ENCODE data around the gene INSM1. TPM values are rescaled to one million over a fixed set of nuclear protein-coding genes. Genes with fewer than 3 reads are reported as not detected.

INSM1 gene
- total RNA-seq, 3 donors from 2014 or later = 0.73 to 6.3 (median 2.8) TPM

DNA sequence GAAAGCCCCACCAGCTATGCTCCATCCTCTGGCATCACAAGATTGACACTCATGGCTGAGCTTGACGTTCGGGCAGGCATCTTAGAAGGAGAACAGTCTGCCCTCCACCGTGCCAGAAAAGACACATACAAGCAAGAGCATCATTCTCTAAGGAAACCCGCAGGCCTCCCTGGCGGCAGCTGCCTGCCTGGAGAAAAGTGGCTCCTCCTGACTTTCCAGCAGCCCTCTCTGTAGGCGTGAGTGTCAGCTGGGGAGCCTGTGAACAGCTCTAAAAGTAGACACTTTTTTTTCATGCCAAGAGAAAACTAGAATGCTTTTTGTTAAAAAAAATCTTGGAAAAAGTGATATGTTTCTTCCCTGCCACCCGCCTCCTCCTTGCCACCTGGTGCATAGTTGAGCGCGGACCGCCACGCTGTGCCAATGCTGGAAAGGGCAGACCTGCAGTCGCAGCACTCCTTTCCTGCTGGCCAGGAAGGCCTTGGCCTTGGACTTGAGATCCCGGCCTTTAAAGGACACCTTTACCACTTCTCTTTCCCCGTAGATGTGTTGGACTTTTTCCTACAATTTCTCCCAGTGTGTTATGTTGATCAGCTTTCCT is 29.7 kb upstream of the INSM1 start:
- intact Hi-C loops (cut with DNase I, micrococcal nuclease) = no loop called here
- TF ChIP-seq, protein P1, sequence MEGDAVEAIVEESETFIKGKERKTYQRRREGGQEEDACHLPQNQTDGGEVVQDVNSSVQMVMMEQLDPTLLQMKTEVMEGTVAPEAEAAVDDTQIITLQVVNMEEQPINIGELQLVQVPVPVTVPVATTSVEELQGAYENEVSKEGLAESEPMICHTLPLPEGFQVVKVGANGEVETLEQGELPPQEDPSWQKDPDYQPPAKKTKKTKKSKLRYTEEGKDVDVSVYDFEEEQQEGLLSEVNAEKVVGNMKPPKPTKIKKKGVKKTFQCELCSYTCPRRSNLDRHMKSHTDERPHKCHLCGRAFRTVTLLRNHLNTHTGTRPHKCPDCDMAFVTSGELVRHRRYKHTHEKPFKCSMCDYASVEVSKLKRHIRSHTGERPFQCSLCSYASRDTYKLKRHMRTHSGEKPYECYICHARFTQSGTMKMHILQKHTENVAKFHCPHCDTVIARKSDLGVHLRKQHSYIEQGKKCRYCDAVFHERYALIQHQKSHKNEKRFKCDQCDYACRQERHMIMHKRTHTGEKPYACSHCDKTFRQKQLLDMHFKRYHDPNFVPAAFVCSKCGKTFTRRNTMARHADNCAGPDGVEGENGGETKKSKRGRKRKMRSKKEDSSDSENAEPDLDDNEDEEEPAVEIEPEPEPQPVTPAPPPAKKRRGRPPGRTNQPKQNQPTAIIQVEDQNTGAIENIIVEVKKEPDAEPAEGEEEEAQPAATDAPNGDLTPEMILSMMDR (IDR thresholded peaks at IDR 0.05) = no peak
- ATAC-seq = no peak
- no peak overlapping the region for H3K4me3 ChIP-seq
- DNase-seq = no peak
- H3K9me3 ChIP-seq = no peaks in the 10 kb centered on the region
- no peaks in the 10 kb centered on the region for H3K4me1 ChIP-seq (ENCODE audit: low read depth)
- no peaks in the 10 kb centered on the region for H3K36me3 ChIP-seq (ENCODE audit: low read depth)

DNA sequence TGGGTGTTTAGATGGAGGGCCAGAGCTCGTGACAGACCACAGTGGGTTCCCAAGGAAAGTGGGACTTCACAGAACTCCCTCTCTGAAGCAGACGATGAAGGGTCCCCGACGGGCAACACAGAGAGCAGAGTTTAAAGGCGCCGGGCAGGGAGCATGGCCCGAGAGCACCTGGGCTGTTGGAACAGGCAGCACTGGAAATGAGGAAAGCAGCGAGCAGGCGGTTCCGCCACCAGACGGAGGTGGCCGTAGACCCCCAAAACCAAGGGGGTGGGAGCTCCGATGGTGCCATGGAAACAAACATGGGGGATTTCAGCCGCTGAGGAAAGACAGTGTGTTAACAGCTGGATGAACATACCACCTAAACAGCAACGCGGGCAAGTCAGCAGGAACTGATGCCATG is 27.5 kb upstream of the INSM1 start:
- Histone ChIP-seq H3K36me3 (ENCODE audit: low read depth) (no peaks in the 10 kb centered on the region), H3K4me1 (ENCODE audit: low read depth) (no peaks in the 10 kb centered on the region), H3K4me3 (no peak overlapping the region), H3K9me3 (no peaks in the 10 kb centered on the region)
- TF ChIP-seq, protein P1 (IDR thresholded peaks at IDR 0.05) = no peak
- ATAC-seq (no peak), DNase-seq (no peak)
- intact Hi-C loops (cut with DNase I, micrococcal nuclease) = no loop called here

DNA sequence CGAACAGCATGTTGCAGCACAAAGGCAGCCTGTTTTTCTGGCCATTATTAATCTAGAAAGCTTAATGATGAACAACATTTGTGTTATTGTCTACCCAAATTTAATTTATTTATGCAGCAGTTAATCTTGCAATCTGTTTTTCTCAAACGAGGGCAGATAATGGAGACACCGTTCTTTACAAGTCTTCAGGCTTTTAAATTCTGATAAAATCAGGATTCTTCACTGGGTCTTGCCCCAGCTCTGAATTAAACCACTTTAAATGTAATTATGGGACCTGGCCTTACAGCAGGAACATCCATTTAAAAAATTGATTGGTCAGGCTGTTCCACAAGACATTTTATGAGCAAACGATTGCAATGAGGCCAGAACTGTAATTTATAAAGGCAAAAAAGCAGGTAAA is 26.5 kb upstream of the INSM1 start:
- DNase-seq (no peak), ATAC-seq (no peak)
- no peaks in the 10 kb centered on the region for H3K36me3 ChIP-seq (ENCODE audit: low read depth)
- intact Hi-C loops (cut with DNase I, micrococcal nuclease) = no loop called here
- H3K4me1 ChIP-seq (ENCODE audit: low read depth) = no peaks in the 10 kb centered on the region
- no peak overlapping the region for H3K4me3 ChIP-seq
- no peaks in the 10 kb centered on the region for H3K9me3 ChIP-seq
- TF ChIP-seq, protein P1 (IDR thresholded peaks at IDR 0.05) = no peak

DNA sequence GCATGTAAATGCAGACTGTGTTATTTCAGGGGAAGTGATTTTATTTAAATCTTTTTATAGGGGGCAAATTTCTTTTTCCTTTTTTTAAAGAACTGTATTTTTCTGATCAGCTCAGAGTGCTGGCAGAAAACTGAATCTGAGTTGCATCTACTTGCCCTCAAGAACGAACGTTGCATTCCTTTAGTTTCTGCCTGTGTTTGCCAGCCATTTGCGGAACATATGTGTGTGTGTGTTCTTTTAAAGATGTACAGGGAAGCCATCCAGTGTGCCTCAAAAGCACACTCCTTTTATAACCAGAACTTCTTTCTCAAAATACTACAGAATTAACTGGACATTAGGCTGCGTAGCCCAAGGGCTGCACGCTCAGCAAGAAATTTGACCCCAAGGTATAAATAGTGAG is 25.8 kb upstream of the INSM1 start:
- Histone ChIP-seq H3K4me1 (ENCODE audit: low read depth) (no peaks in the 10 kb centered on the region), H3K36me3 (ENCODE audit: low read depth) (no peaks in the 10 kb centered on the region), H3K9me3 (no peaks in the 10 kb centered on the region), H3K4me3 (no peak overlapping the region)
- TF ChIP-seq, protein P1 (IDR thresholded peaks at IDR 0.05) = no peak
- intact Hi-C loops (cut with DNase I, micrococcal nuclease) = no loop called here
- no peak for ATAC-seq
- DNase-seq = no peak

DNA sequence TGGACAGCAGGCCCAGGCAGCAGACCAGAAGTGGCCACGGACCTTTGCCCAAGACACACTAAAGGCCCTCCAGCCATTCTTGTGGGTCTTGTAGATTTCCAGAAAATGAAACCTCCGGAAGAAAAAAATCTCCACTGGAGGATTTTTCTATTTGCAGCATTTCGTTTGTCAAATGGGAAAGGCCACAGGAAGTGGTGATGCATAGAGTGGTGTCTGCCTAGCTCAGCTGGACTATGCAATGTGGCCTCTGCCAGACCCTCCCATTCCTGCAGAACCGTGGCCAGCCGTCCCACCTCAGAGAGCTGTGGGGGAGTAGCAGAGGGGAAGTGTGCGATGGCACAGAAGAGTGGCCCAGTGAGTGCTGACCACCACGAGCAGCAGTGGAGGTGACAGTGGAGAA is 24.0 kb upstream of the INSM1 start:
- DNase-seq (no peak), ATAC-seq (no peak)
- H3K4me1 ChIP-seq (ENCODE audit: low read depth) = no peaks in the 10 kb centered on the region
- TF ChIP-seq, protein P1 (IDR thresholded peaks at IDR 0.05) = no peak
- H3K36me3 ChIP-seq (ENCODE audit: low read depth) = no peaks in the 10 kb centered on the region
- H3K9me3 ChIP-seq = no peaks in the 10 kb centered on the region
- intact Hi-C loops (cut with DNase I, micrococcal nuclease) = no loop called here
- H3K4me3 ChIP-seq = no peak overlapping the region

DNA sequence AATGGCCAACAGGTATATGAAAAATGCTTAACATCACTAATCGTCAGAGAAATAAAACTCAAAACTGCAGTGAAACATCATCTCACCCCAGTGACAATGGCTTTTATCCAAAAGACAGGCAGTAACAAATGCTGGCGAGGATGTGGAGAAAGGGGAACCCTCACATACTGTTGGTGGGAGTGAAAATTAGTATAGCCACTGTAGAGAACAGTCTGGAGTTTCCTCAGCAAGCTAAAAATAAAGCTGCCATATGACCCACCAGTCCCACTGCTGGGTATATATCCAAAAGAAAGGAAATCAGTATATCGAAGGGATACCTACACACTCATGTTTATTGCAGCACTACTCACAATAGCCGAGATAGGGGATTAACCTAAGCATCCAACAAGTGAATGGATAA is 23.4 kb upstream of the INSM1 start:
- H3K9me3 ChIP-seq = no peaks in the 10 kb centered on the region
- DNase-seq = no peak
- H3K4me1 ChIP-seq (ENCODE audit: low read depth) = no peaks in the 10 kb centered on the region
- TF ChIP-seq, protein P1 (IDR thresholded peaks at IDR 0.05) = no peak
- intact Hi-C loops (cut with DNase I, micrococcal nuclease) = no loop called here
- H3K36me3 ChIP-seq (ENCODE audit: low read depth) = no peaks in the 10 kb centered on the region
- no peak overlapping the region for H3K4me3 ChIP-seq
- ATAC-seq = no peak

Data from mucosa of descending colon (tissue), 3 donors.